HG02981 (cell line): Measurements from ENCODE around the gene ZNF580.

Experiments used
- ATAC-seq: cut with Tn5 transposase; IDR thresholded peaks from one replicate; pipeline ENCODE4 v1.9.1; 2021; ENCODE audit warnings: mild to moderate bottlenecking, moderate library complexity; ENCODE audit not compliant: unreplicated experiment

ZNF580 gene

DNA sequence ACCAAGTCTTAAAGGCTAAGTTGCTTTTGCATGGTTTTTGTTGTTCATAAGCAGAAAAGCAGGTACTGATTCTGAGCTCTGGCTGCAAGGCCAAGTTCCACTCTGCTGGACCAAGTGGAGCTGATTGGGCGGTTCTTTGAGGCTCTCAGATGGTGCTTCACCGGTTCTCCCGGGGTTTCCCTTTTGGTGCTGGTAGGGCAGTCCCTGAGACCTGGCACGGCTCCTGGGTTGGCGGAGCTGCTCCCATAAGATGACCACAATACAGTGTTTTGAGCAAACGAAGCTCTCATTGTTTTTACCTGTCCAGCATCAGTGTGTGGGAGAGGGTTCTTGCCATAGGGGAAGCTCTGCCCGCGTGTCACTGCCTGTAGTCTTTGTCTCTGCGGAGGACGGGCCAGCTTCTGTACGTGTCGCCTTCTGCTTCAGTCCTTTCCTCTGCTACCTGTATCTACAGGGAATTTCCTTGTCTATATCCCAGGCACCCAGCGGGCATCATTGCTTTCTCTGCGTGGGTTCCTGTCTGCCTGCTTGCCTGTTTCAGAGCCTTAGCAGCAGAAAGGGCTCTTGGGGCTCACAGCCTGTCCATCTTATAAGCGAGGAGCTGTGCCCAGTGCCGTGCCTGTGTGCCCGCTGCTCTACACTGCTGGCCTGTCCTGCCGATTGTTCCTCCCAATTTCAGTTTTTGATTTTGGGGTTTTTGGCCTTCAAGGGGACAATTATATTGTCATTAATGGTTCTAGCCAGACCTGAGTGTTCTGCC lies 16.4 kb downstream of the ZNF580 start:
- ATAC-seq = no peak

DNA sequence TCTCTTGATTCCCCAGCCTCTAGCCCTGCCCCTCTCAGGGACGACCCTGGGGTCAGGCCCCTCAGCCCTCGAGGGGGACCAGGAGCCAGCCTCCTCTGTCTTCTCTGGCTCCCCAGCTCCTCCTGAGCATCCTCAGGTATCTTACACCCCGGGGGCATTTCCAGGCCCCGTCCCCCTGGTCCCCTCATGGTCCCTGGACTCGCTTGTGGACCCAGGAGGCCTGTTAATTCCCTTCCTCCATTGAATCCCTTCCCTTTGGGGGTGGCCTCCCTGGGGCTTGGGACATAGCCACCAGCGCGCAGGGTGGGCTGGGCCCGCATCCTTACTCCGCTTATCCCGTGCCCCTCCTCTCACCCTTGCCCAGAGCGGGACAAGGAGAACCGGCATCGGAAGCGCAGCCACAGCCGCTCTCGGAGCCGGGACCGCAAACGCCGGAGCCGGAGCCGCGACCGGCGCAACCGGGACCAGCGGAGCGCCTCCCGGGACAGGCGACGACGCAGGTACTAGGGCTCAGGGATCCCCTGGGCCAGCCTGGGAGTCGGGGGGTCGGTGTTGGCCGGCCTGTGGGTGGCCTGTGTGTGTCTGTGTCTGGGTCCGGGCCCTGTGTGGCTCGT lies 18.2 kb downstream of the ZNF580 start:
- no peak for ATAC-seq

DNA sequence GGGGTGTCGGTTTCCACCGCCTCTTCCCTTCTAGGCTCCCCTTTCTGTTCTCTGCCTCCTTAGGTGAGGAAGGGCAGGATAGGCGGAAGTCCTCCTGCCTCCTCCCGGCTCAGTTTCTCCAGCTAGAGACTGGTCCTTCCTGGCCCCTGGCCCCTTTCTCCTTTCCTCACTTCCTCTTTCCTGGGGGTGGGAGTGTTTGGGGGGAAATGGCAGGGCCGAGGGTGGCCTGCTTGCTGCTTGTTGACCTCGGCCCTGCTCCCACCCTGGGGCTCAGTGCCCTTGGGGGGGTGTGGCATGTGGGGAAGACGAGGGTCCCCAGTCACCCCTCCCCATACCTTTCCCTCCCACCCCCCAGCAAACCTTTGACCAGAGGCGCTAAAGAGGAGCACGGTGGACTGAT lies 19.0 kb downstream of the ZNF580 start:
- no peak for ATAC-seq

DNA sequence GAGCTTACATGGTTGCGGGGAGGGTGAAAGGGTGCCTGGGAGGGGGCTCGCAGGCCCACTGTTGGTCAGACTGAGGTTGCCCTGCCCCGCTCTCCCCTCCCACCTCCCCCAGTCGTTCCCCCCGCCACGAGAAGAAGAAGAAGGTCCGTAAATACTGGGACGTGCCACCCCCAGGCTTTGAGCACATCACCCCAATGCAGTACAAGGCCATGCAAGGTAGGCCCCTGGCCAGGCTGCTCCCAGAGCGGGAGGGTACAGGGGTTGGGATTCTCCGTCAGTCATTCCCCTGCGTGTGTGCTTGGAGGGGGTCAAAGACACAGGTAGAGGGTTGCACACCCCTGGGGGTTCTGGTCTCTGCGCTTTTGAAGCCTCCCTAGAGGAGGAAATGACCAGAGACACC lies 19.6 kb downstream of the ZNF580 start:
- ATAC-seq = no peak

DNA sequence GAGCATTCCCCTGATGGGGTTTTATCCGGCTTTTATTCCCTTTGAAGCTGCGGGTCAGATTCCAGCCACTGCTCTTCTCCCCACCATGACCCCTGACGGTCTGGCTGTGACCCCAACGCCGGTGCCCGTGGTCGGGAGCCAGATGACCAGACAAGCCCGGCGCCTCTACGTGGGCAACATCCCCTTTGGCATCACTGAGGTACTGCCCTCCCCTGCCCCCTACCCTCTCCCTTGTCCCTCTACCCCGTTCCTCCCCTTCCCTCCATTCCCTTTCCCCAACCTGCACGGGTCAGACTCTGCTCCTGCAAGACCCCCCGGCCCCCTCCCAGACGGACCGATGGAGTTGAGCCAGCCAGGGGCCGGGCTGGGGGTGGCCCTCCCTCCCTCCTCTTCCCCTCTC lies 20.2 kb downstream of the ZNF580 start:
- ATAC-seq = no peak

DNA sequence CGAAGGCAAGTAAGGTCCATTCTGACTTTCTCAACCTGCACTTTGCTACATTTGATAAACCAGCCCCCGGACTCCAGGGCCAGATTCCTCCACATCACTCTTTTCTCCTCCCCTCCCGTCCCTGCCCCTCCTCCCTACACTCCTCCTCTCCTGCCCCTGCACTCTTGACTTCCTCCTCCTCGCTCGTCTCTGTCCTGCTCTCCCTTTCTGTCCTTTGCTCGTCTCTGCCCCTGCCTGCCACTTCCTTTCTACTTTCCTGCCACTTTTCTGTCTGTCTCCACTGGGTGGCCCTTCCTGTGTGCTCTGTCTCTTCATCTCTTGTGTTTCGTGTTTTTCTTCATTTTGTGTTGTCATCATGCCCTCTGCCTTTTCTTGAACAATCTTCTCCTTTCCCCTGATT lies 21.0 kb downstream of the ZNF580 start:
- no peak for ATAC-seq

DNA sequence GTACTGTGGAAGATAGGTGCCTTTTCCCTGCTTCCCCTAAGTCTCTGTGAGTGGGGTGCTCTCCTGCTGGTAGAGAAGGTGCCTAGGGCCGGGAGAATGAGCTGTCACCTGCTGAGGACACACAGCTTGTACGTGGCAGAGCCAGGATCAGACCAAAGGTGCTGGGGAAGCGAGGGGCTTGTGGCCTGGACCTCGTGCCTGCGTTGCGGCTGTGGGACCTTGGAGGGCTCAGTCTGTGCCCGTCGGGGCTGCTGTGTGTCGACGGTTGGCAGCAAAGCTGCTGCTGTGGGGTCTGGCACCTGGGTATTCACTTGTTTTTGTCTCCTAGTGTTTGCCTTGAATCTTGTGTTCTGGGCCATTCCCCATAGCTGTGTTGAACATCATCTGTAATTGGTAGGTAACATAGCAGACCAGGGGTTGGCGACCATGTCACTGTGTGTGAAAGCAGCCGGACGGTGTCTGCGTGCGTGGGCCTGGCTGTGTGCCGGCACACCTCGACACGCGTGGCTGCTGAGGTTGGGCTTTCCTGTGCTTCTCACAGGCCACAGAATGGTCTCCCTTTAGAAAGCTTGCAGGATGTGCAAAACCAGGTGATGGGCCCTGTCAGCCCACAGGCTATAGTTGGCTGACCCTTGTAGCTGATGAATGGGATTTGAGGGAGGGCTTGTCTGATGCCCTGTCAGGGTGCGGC lies 23.2 kb downstream of the ZNF580 start:
- ATAC-seq = no peak

DNA sequence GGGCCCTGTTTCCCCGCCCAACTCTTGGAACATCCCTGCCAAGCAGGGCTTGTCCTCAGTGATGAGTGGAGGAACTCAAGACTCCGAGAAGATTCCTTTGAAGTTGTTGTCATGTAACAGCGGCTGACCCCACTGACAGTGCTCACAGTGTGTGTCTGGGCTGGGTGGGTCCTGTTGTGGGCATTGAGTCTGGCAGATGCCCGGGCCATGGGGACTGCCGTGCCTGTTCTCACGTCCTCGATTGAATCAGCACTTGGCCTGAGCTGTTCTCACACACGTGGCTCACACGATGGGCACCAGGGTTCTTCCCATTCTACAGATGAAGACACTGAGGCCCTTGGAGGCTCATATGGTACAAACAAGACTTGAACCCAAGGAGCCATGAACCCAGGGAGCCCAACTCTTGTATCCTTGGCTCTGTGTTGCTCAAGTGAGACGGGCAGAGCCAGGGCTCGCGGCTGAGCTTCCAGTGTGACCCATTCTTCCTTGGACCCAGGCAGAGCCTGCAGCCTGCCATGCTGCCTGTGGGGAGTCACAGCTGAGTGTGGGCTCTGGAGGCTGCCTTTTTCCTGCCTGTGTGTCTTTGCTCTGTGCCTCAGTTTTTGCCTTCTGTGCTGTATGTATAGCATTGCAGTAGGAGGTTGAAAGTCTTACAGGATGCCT lies 25.7 kb downstream of the ZNF580 start:
- ATAC-seq = no peak

DNA sequence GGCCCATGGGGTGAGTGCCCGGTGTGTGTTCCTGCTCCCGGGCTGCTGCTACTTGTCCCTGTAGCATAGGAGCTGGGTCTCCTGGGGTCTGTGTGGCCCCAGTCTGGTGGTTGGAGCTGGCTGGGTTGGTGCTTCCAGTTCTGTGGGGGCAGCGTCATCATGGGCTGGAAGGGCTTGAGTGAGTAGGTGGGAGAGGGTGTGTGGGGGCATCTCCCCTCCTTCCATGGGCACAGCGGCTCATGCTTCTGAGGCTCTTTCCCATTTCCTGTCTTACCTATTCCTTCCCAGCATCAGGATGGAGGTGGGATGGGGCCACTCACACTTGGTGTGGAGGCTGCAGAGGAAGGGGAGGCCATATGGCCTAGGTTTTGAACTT lies 26.2 kb downstream of the ZNF580 start:
- no peak for ATAC-seq

DNA sequence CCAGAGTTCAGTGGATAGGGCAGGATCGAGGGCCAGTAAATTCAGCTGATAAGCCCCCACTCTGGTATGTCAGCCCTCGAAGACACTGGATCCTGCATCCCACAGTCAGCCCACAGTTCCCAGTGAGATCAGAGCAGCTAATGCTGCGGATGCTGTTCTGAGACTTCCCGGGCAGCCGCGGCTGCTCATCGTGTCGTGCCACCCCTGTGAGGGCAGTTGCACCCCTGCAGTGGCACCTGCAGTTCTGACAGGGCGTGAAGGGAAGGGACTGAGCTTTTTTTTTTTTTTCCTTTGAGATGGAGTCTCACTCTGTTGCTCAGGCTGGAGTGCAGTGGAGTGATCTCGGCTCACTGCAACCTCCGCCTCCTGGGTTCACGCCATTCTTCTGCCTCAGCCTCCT lies 26.7 kb downstream of the ZNF580 start:
- ATAC-seq = no peak

DNA sequence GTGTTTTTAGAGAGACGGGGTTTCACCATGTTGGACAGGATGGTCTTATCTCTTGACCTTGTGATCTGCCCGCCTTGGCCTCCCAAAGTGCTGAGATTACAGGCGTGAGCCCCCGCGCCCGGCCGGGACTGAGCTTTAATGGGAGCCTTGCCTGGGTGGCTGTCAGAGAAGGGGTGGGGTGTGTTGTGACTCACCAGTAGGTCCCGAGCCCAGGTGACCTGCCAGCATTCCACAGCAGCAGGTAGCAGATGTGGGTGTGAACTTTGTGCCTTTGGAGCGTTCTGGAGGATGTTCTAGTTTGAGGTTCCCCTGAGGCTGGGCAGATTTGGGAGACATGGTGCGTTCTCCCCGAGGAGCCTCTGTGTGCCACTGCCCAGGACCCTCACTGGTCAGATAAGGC lies 27.2 kb downstream of the ZNF580 start:
- ATAC-seq = no peak

DNA sequence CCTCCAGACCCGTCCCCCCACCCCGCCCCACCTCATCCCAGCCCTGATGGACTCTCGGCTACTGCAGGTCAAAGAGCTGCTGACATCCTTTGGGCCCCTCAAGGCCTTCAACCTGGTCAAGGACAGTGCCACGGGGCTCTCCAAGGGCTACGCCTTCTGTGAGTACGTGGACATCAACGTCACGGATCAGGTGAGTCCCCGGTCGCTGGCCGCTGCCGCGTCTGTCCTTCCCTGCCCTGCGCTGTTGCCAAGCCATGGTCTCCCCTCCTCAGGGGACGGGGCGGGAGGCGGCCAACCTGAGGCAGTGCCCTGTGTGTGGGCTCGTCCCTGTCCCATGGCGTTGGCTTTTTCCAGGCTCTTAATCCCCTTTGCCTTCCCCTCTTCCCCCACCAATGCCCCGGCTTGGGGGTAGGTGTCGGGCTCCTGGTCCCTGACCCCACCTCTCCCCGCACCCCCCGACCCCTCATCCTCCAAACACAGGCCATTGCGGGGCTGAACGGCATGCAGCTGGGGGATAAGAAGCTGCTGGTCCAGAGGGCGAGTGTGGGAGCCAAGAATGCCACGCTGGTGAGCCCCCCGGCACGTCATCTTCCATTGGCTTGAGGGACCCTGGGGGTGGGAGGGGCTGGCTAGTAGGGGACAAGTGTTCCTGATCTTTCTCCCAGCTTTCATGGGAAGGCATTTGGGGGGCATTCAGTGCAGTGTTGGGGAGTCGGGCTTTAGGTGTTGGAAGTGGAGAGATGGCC lies 28.0 kb downstream of the ZNF580 start:
- no peak for ATAC-seq

DNA sequence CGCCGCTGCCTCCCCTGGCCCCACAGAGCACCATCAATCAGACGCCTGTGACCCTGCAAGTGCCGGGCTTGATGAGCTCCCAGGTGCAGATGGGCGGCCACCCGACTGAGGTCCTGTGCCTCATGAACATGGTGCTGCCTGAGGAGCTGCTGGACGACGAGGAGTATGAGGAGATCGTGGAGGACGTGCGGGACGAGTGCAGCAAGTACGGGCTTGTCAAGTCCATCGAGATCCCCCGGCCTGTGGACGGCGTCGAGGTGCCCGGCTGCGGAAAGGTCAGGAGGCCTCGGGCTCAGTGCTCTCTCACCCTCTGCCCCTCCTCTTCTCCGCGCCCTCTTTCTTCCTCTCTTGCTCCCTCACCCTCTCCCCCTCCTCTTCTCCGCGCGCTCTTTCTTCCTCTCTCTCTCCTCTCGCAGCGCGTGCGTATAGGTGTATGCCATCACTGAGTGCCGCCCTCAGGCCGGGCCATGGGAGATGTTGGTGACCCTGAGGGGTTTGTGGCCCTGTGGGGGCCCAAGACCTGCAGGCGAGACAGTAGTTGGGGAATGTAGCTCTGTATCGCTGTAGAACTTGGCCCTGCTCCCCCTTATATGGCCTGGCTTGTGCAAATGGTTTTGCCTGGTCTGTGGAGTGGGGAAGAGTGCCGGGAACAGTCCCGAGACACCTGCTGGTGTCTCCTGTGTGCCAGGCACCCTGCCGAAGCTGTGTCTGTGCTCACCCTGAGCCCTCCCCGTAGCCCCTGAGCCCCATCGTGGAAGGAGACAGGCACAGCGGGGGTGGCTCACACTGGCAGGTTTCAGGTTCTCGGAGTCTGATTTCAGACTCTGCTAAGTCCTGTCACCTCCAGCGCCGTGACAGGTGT lies 28.8 kb downstream of the ZNF580 start:
- no peak for ATAC-seq

DNA sequence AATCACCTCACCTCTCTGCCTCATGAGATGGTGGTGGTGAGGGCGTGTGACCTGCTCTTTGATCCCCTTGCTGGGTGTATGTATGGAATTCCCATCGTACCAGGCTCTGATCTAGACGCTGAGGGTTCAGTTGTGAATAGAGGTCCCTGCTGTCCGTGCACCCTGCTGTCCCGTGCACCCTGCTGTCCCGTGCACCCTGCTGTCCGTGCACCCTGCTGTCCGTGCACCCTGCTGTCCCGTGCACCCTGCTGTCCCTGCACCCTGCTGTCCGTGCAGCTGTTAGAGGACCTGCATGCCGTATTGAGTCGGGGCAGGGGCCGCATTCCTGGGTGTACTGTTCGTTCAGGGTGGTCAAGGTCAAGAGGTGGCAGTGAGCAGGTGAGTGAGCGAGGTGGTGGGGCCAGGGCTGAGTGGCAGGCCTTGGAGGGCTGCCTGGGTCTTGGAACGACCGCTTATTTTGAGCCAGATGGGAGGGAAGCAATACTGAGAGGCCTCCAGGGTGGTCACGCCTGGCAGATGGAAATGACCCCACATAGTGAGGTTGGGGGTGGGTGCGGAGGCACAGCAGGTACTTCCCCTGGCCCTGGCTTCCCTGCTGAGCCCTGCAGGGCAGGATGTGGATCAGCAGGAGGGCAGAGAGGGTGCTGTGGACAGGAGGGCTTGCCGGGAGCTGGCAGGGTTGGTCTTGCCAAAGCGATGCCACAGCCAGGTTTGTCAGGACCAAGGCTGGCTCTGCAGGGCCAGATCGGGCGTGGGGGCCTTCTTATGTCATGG lies 29.7 kb downstream of the ZNF580 start:
- ATAC-seq = no peak

DNA sequence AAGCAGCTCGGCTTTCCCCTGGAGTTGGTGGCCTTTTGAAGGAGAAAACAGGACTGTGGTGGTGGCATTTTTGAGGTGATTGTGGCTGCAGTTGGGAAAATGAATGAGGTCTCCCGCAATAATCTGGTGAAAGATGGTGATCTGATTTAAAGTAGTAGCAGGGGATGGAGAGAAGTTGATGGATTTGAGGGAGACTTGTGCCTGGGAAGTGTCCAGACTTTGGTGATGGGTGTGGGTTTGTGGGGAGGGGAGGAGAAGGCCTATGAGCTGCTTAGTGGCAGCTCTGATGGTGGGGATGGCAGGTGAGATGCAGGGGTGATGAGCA lies 30.2 kb downstream of the ZNF580 start:
- no peak for ATAC-seq

DNA sequence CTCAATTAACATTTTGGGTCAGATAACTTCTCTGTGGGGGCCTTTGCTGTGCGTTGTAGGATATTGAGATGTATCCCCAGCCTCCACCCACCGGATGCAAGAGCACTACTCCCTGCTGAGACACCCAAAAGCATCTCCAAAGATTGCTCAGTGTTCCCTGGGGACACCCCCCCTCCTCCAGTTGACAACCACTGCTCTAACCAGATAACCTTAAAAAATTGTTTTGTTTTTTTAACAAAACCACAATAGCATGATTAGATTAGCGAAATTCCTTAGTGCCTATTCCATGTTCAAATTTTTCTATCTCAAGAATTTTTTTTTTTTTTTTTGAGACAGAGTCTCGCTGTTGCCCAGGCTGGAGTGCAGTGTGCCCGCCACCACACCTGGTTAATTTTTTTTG lies 31.6 kb downstream of the ZNF580 start:
- ATAC-seq = no peak

DNA sequence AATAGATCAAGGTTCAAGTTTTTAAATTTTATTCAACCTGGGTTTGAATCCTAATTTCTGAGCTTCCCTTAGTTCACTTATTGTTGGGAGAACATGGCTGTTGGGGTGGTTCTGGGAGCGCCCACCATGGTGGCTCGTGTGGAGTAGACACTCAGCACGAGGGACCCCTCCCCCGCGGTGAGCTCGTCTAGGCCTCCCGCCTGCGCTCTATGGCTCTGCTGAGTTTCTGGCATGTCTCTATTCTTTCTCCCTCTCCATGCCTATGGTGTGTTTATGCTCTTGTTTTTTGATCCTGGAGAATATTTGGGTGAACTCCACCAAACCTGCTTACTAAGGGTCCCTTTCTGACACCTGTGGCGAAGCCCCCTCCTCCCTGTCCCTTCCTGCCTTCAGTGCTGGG lies 32.7 kb downstream of the ZNF580 start:
- ATAC-seq = no peak

DNA sequence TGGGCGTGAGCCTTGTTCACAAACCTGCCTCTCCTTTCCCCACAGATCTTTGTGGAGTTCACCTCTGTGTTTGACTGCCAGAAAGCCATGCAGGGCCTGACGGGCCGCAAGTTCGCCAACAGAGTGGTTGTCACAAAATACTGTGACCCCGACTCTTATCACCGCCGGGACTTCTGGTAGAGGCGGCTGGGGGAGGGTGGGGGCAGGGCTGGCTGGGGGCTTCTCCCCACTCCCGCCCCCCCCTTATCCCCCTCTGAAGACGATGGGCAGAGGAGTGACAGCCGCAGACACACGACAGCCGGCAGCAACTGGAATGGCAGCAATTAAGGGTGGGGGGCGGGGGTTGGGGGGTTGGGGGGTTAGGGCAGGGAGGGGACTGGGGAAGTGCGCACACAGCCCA lies 33.1 kb downstream of the ZNF580 start:
- ATAC-seq = no peak

DNA sequence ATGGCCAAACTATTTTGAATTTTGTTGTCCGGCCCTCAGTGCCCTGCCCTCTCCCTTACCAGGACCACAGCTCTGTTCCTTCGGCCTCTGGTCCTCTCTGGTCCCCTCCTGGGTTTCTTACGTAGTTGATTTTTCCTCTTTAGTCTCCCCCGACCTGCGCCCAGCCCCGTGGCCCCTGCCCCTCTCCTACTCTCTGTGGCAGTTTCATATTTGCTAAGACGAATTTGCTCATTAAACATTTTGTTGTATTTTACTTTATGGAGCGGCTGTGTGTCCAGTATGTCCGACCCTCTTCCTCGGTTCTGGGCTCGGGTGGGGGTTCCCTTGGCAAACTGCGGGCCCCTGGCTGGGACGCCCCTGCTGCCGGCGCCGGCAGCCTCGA lies 33.6 kb downstream of the ZNF580 start:
- ATAC-seq = no peak
